Right lobe of liver (tissue), 6 donors: ENCODE results near the gene SPANXN5. TPM values are rescaled to one million over a fixed set of nuclear protein-coding genes. Genes with fewer than 3 reads are reported as not detected.
"Not testable (repeated sequence)": the region's sequence is repeated elsewhere in the genome, so short reads cannot be mapped to it uniquely, and the experiment has no call there.

ENCODE experiments used
- ATAC-seq, 4 donors: fragments of 200-7000 bp; cut with Tn5 transposase; one replicate each; pipeline ENCODE4 v1.9.1; 2020; ENCODE audit warnings: mild to moderate bottlenecking in 4 of 4, moderate library complexity in 4 of 4
- DNase-seq, 3 donors: peaks; one replicate each; pipeline ENCODE4 v3.0.0-alpha.2; 2020
- H3K27ac ChIP-seq, 3 donors: fragments of 200-600 bp; one replicate each; pipeline ENCODE4 v1.8.0; 2022
- H3K27me3 ChIP-seq, 2 donors: fragments of 200-600 bp; one replicate each; pipeline ENCODE4 v1.8.0; 2022
- H3K36me3 ChIP-seq, 4 donors: fragments of 200-600 bp; sonication (generic) in 1 of 4; one replicate each; pipeline versions ENCODE4 v1.5.1 to v1.8.0; 2017 to 2022; ENCODE audit warnings: control low read depth in 1 of 4
- H3K4me1 ChIP-seq, 4 donors: fragments of 200-600 bp; sonication (generic) in 1 of 4; one replicate each; pipeline versions ENCODE4 v1.5.1 to v1.8.0; 2017 to 2022; ENCODE audit warnings: control low read depth in 1 of 4
- H3K4me3 ChIP-seq, 3 donors: fragments of 200-600 bp; one replicate each; pipeline ENCODE4 v1.8.0; 2022
- H3K9me3 ChIP-seq, 4 donors: fragments of 200-600 bp; sonication (generic) in 1 of 4; one replicate each; pipeline versions ENCODE4 v1.5.1 to v1.8.0; 2017 to 2022; ENCODE audit warnings: control low read depth in 1 of 4
- CTCF ChIP-seq, 4 donors: fragments of 200-600 bp in 3 of 4; fragments of 450-650 bp in 1 of 4; IDR thresholded peaks; one replicate each; pipeline versions ENCODE4 v1.5.1 to v1.8.0; 2016 to 2022; ENCODE audit warnings: antibody characterized with exemption in 4 of 4, mild to moderate bottlenecking in 2 of 4
- POLR2A ChIP-seq: fragments of 450-650 bp; IDR thresholded peaks from one replicate; pipeline ENCODE4 v1.6.1; 2017; ENCODE audit warnings: antibody characterized with exemption, mild to moderate bottlenecking
- WGBS: methylation state at CpG from one replicate; pipeline ENCODE4 v1.1.6; 2018; ENCODE audit warnings: low coverage, low lambda C conversion rate; ENCODE audit not compliant: insufficient coverage; ENCODE audit errors: missing lambda C conversion rate; 5-methylcytosine and 5-hydroxymethylcytosine counted together
- intact Hi-C, 2 donors: fragments of 100-400 bp; cut with DNase I; formaldehyde crosslinking; loops; one replicate each; pipeline versions ENCODE4 v1.11.2 to v1.14.1; 2022
- total RNA-seq, 6 experiments: library from RNA; depleted of rRNA in 2 of 6; stranded (reverse); fragments of >200 nt in 2 of 6; fragmentation: NEBNext Ultra II Directional in 3 of 6; extraction: Animal tissue kit (Norgen Biotek cat#: 25700) in 3 of 6; gene quantifications; one replicate each; pipeline versions ENCODE4 v1.1.0 to v1.2.4, GENCODE V29; 2016 to 2023
- donor health status: DM: no; HTN: yes; CAD: no.
- donor health status: DM: no; HTN: no; CAD: no.
- donor health status: DM: no; HTN: no; CAD: no.
- donor health status: DM: no; HTN: yes; CAD: no.
- donor health status: DM: no; HTN: yes; CAD: no.

SPANXN5 gene
- total RNA-seq, 6 experiments from 2014 or later: not detected

GRCh38 chrX:52821079-52821760 lies 24.0 kb upstream of the SPANXN5 start:
- Histone ChIP-seq H3K9me3 (no peaks in the 10 kb centered on the region), H3K27ac (no peak overlapping the region), H3K36me3 (no peaks in the 10 kb centered on the region), H3K4me3 (no peak overlapping the region), H3K4me1 (no peaks in the 10 kb centered on the region), H3K27me3 (no peaks in the 10 kb centered on the region)
- TF ChIP-seq CTCF (IDR thresholded peaks at IDR 0.05) (no peak), POLR2A (no peak)
- intact Hi-C loops: no loop called here
- no peak for DNase-seq
- WGBS: 66% methylated on average over 11 of the region's 11 CpGs
- no peak for ATAC-seq

GRCh38 chrX:52819788-52820187 lies 22.6 kb upstream of the SPANXN5 start:
- Histone ChIP-seq H3K27ac (no peak overlapping the region), H3K4me1 (no peaks in the 10 kb centered on the region), H3K9me3 (no peaks in the 10 kb centered on the region), H3K27me3 (no peaks in the 10 kb centered on the region), H3K36me3 (no peaks in the 10 kb centered on the region), H3K4me3 (no peak overlapping the region)
- DNase-seq (no peak), ATAC-seq (no peak)
- TF ChIP-seq POLR2A (no peak), CTCF (IDR thresholded peaks at IDR 0.05) (no peak)
- 36% methylated on average over 2 of the region's 4 CpGs for WGBS
- intact Hi-C loops: no loop called here

- Histone ChIP-seq H3K27me3 (no peaks in the 10 kb centered on the region), H3K27ac (no peak within 1 kb of the TSS), H3K4me3 (no peak within 1 kb of the TSS), H3K4me1 (no peaks in the 10 kb centered on the region), H3K36me3 (no peaks in the 10 kb centered on the region), H3K9me3 (no peaks in the 10 kb centered on the region)
- ATAC-seq: no peak
- intact Hi-C loops: no loop called here
- WGBS: 80% methylated on average over 11 of the region's 25 CpGs
- TF ChIP-seq CTCF (IDR thresholded peaks at IDR 0.05) (no peak), POLR2A (no peak)
- no peak for DNase-seq
Measured at GRCh38 chrX:52811065-52811625, 13.9 kb upstream of the SPANXN5 start, which contains the start of gene XAGE5. Gene XAGE5, plus strand, starts transcription at chrX:52811287. Its CDS starts 1,280 bp downstream, at chrX:52812567.

- ATAC-seq, H3K4me3 ChIP-seq, intact Hi-C loops, H3K9me3 ChIP-seq, H3K27ac ChIP-seq, H3K27me3 ChIP-seq, DNase-seq, H3K4me1 ChIP-seq, H3K36me3 ChIP-seq: not testable (repeated sequence)
- 54% methylated on average over 2 of the region's 2 CpGs for WGBS
Measured at GRCh38 chrX:52804876-52805275, 7.6 kb upstream of the SPANXN5 start.

GRCh38 chrX:52773504-52773903 lies 23.7 kb downstream of the SPANXN5 start:
- ATAC-seq, DNase-seq, H3K27ac ChIP-seq, H3K4me1 ChIP-seq, H3K4me3 ChIP-seq, H3K27me3 ChIP-seq, H3K36me3 ChIP-seq, H3K9me3 ChIP-seq, intact Hi-C loops: not testable (repeated sequence)
- 58% methylated on average over 9 of the region's 11 CpGs for WGBS

GRCh38 chrX:52765983-52766382 lies 31.2 kb downstream of the SPANXN5 start:
- H3K4me3 ChIP-seq, ATAC-seq, intact Hi-C loops, H3K4me1 ChIP-seq, H3K27ac ChIP-seq, DNase-seq, H3K9me3 ChIP-seq, H3K27me3 ChIP-seq, H3K36me3 ChIP-seq: not testable (repeated sequence)
- no CpG with 5 or more reads among the region's 5 CpGs for WGBS

GRCh38 chrX:52750952-52751351 lies 46.3 kb downstream of the SPANXN5 start, which contains the start of gene SSX2B:
Gene SSX2B, plus strand, starts transcription at chrX:52751252. Its CDS starts 1,429 bp downstream, at chrX:52752681.
- H3K4me3 ChIP-seq, DNase-seq, H3K27ac ChIP-seq, H3K4me1 ChIP-seq, H3K36me3 ChIP-seq, H3K27me3 ChIP-seq, ATAC-seq, H3K9me3 ChIP-seq, intact Hi-C loops: not testable (repeated sequence)
- no CpG with 5 or more reads among the region's 13 CpGs for WGBS
